RWPE2 (cell line): ENCODE data around the gene SHKBP1.

Source experiments
- ATAC-seq: fragments of 200-7000 bp; cut with Tn5 transposase; 3 replicates; pipeline ENCODE4 v1.9.1; 2021; ENCODE audit warnings: low read depth
- DNase-seq: peaks from one replicate; pipeline ENCODE4 v3.0.0-alpha.2; 2020; ENCODE audit warnings: low spot score
- H3K27ac ChIP-seq: fragments of 450-650 bp; 2 replicates; pipeline ENCODE4 v1.5.1; 2017; ENCODE audit warnings: mild to moderate bottlenecking; ENCODE audit not compliant: poor library complexity, severe bottlenecking
- H3K27me3 ChIP-seq: fragments of 250-450 bp; sonication (Bioruptor Pico); 2 replicates; pipeline ENCODE4 v1.5.1; 2021; ENCODE audit warnings: mild to moderate bottlenecking, moderate library complexity; ENCODE audit not compliant: insufficient read depth, poor library complexity, severe bottlenecking
- H3K36me3 ChIP-seq: fragments of 250-450 bp; sonication (Bioruptor Pico); 2 replicates; pipeline ENCODE4 v1.5.1; 2020; ENCODE audit warnings: low read depth, mild to moderate bottlenecking, moderate library complexity
- H3K4me1 ChIP-seq: fragments of 250-450 bp; sonication (Bioruptor Pico); 2 replicates; pipeline ENCODE4 v1.5.1; 2021; ENCODE audit warnings: mild to moderate bottlenecking, moderate library complexity; ENCODE audit not compliant: insufficient read depth, poor library complexity, severe bottlenecking
- H3K4me3 ChIP-seq: fragments of 250-450 bp; sonication (Bioruptor Pico); 2 replicates; pipeline ENCODE4 v1.5.1; 2021; ENCODE audit warnings: mild to moderate bottlenecking, moderate library complexity; ENCODE audit not compliant: severe bottlenecking
- H3K9me3 ChIP-seq: fragments of 250-450 bp; sonication (Bioruptor Pico); 2 replicates; pipeline ENCODE4 v1.5.1; 2021; ENCODE audit warnings: mild to moderate bottlenecking, moderate library complexity; ENCODE audit not compliant: severe bottlenecking
- CTCF ChIP-seq: fragments of 450-650 bp; IDR thresholded peaks from one replicate; pipeline ENCODE4 v1.5.1; 2017; ENCODE audit warnings: mild to moderate bottlenecking, moderate library complexity; ENCODE audit not compliant: poor library complexity, severe bottlenecking

The SHKBP1 gene

GRCh38 chr19:40576585-40577451 lies at the start of gene SHKBP1:
Gene SHKBP1, plus strand, starts transcription at chr19:40576873. Its CDS starts 27 bp downstream, at chr19:40576900.
- Histone ChIP-seq H3K27me3 (no peaks in the 10 kb centered on the region), H3K27ac (peak within 1 kb of the TSS; percentile 30), H3K4me3 (peak within 1 kb of the TSS; percentile 91), H3K4me1 (no peaks in the 10 kb centered on the region), H3K9me3 (no peaks in the 10 kb centered on the region), H3K36me3 (peaks cover 21% of the 10 kb centered on the region)
- peak; percentile 88 for DNase-seq
- peak; percentile 99 for ATAC-seq
- no peak for TF ChIP-seq CTCF

GRCh38 chr19:40528078-40528477 lies 48.6 kb upstream of the SHKBP1 start:
- H3K4me3 ChIP-seq: no peak overlapping the region
- H3K27ac ChIP-seq: no peak overlapping the region
- H3K9me3 ChIP-seq: no peaks in the 10 kb centered on the region
- DNase-seq: no peak
- ATAC-seq: no peak
- no peaks in the 10 kb centered on the region for H3K36me3 ChIP-seq
- H3K4me1 ChIP-seq: no peaks in the 10 kb centered on the region
- H3K27me3 ChIP-seq: no peaks in the 10 kb centered on the region
- no peak for TF ChIP-seq CTCF

- no peak for TF ChIP-seq CTCF
- Histone ChIP-seq H3K4me1 (no peaks in the 10 kb centered on the region), H3K4me3 (no peak overlapping the region), H3K36me3 (no peaks in the 10 kb centered on the region), H3K27ac (no peak overlapping the region), H3K9me3 (no peaks in the 10 kb centered on the region), H3K27me3 (no peaks in the 10 kb centered on the region)
- DNase-seq (no peak), ATAC-seq (no peak)
Measured at GRCh38 chr19:40528533-40529092, 48.1 kb upstream of the SHKBP1 start.

GRCh38 chr19:40529093-40529954 lies 47.3 kb upstream of the SHKBP1 start:
- Histone ChIP-seq H3K36me3 (no peaks in the 10 kb centered on the region), H3K27ac (no peak overlapping the region), H3K4me3 (peak overlapping the region; percentile 12), H3K9me3 (no peaks in the 10 kb centered on the region), H3K27me3 (no peaks in the 10 kb centered on the region), H3K4me1 (no peaks in the 10 kb centered on the region)
- ATAC-seq (peak; percentile 59; the same call in 2 of the 3 replicates), DNase-seq (peak; percentile 78)
- TF ChIP-seq CTCF: peak; percentile 95
